SK-N-SH treated with all-trans-retinoic acid at 6 μM for 48 hours (cell line): ENCODE measurements around the gene SLC6A18.

Experiments
- ARNTL ChIP-seq: fragments of 450-650 bp; formaldehyde crosslinking; IDR thresholded peaks from 2 replicates; pipeline ENCODE4 v1.5.0; 2020; ENCODE audit warnings: low read depth, mild to moderate bottlenecking, moderate library complexity, borderline replicate concordance
- CREB5 ChIP-seq: fragments of 250-450 bp; sonication (Bioruptor Pico); IDR thresholded peaks from 2 replicates; pipeline ENCODE4 v1.5.1; 2020; ENCODE audit warnings: low read depth, mild to moderate bottlenecking, moderate library complexity
- CSRNP3 ChIP-seq: fragments of 250-450 bp; sonication (Bioruptor Pico); IDR thresholded peaks from 2 replicates; pipeline ENCODE4 v1.5.1; 2021; ENCODE audit warnings: mild to moderate bottlenecking, moderate library complexity
- GLIS3 ChIP-seq: fragments of 250-450 bp; sonication (Bioruptor Pico); IDR thresholded peaks from 2 replicates; pipeline ENCODE4 v1.5.0; 2020; ENCODE audit warnings: mild to moderate bottlenecking, moderate library complexity
- ZC3H10 ChIP-seq: fragments of 250-450 bp; sonication (Bioruptor Pico); IDR thresholded peaks from 2 replicates; pipeline ENCODE4 v1.5.1; 2021; ENCODE audit warnings: mild to moderate bottlenecking, moderate library complexity
- ZNF565 ChIP-seq: fragments of 450-650 bp; formaldehyde crosslinking; conservative IDR thresholded peaks from 2 replicates; pipeline ENCODE4 v1.5.0; 2020; ENCODE audit warnings: low read depth, mild to moderate bottlenecking, moderate library complexity
- TF ChIP-seq, protein P1 (sequence below): fragments of 250-450 bp; sonication (Bioruptor Pico); IDR thresholded peaks from 2 replicates; pipeline ENCODE4 v1.8.0; 2020; ENCODE audit warnings: mild to moderate bottlenecking, moderate library complexity, borderline replicate concordance
- TF ChIP-seq, protein P2 (sequence below): fragments of 250-450 bp; sonication (Bioruptor Pico); IDR thresholded peaks from 2 replicates; pipeline ENCODE4 v1.8.0; 2021; ENCODE audit warnings: low read depth, mild to moderate bottlenecking, moderate library complexity, borderline replicate concordance

DNA sequence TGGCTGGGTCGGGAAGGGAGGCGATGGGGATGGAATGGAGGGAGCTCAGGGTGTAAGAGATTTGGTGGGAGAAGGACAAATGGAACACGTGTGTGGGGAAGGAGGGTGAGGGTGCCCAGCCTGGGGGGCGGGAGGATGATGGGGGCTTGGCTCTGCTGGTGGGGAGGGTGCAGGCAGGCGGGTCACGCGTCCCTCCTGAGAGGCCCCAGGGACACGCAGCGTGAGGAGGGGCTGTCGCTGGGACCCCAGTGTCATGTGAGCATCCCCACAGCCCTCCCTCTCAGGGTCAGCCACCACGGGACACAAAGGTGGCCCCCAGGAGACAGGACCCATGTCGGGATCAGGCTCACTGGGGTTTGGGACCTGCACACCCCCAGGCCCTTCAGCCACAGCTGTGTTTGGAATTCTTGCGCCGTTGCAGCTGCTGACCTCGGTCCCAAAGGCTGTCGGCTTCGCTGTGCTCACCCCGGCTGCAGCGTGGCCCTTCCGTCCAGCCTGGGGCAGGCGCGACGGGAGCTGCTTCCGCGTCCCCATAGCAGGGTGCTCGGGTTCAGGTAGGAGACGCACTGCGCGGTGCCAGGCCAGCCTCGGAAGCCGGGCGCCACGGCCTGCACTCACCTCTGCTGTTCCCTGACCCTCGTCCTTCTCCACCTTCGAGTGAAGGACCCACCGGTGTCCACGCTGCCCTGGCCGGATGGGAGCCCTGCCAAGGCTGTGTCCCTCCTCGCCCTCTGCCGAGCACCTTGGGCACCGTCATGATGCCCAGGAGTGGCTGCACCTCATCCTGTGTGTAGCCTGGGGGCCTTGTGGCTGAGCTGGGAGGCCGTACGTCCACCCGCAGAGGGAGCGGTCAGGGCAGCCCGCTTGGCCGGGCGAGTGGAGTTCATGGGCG is 18.4 kb upstream of the SLC6A18 start:
- TF ChIP-seq, protein P1, sequence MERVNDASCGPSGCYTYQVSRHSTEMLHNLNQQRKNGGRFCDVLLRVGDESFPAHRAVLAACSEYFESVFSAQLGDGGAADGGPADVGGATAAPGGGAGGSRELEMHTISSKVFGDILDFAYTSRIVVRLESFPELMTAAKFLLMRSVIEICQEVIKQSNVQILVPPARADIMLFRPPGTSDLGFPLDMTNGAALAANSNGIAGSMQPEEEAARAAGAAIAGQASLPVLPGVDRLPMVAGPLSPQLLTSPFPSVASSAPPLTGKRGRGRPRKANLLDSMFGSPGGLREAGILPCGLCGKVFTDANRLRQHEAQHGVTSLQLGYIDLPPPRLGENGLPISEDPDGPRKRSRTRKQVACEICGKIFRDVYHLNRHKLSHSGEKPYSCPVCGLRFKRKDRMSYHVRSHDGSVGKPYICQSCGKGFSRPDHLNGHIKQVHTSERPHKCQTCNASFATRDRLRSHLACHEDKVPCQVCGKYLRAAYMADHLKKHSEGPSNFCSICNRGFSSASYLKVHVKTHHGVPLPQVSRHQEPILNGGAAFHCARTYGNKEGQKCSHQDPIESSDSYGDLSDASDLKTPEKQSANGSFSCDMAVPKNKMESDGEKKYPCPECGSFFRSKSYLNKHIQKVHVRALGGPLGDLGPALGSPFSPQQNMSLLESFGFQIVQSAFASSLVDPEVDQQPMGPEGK, result no peak
- TF ChIP-seq GLIS3 (CRISPR knock-in tag) (no peak), ZC3H10 (CRISPR knock-in tag) (no peak), CSRNP3 (CRISPR knock-in tag) (no peak), ZNF565 (CRISPR knock-in tag) (no peak), CREB5 (CRISPR knock-in tag) (no peak), ARNTL (CRISPR knock-in tag) (no peak)
- TF ChIP-seq, protein P2, sequence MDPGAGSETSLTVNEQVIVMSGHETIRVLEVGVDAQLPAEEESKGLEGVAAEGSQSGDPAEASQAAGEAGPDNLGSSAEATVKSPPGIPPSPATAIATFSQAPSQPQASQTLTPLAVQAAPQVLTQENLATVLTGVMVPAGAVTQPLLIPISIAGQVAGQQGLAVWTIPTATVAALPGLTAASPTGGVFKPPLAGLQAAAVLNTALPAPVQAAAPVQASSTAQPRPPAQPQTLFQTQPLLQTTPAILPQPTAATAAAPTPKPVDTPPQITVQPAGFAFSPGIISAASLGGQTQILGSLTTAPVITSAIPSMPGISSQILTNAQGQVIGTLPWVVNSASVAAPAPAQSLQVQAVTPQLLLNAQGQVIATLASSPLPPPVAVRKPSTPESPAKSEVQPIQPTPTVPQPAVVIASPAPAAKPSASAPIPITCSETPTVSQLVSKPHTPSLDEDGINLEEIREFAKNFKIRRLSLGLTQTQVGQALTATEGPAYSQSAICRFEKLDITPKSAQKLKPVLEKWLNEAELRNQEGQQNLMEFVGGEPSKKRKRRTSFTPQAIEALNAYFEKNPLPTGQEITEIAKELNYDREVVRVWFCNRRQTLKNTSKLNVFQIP (CRISPR knock-in tag), result no peak
